GM18858 (cell line): Measurements from ENCODE around the gene APC2.
"Not testable (repeated sequence)": the region's sequence is repeated elsewhere in the genome, so short reads cannot be mapped to it uniquely, and the experiment has no call there.

Experiments used
- ATAC-seq: cut with Tn5 transposase; IDR thresholded peaks from one replicate; pipeline ENCODE4 v1.9.1; 2021; ENCODE audit not compliant: unreplicated experiment

Gene APC2

GRCh38 chr19:1475751-1476437 lies 26.0 kb downstream of the APC2 start:
- no peak for ATAC-seq

- ATAC-seq: not testable (repeated sequence)
Measured at GRCh38 chr19:1477056-1477455, 27.1 kb downstream of the APC2 start.

- ATAC-seq: peak; percentile 68
Measured at GRCh38 chr19:1478934-1479707, 29.2 kb downstream of the APC2 start, which contains the start of gene C19orf25. Gene C19orf25, minus strand, starts transcription at chr19:1479215. Its CDS starts 312 bp downstream, at chr19:1478903.

- no peak for ATAC-seq
Measured at GRCh38 chr19:1481224-1481892, 31.4 kb downstream of the APC2 start.

- ATAC-seq: no peak
Measured at GRCh38 chr19:1481893-1482360, 32.0 kb downstream of the APC2 start.

- ATAC-seq: no peak
Measured at GRCh38 chr19:1482361-1483130, 32.6 kb downstream of the APC2 start.

- no peak for ATAC-seq
Measured at GRCh38 chr19:1483131-1483978, 33.4 kb downstream of the APC2 start.

GRCh38 chr19:1483979-1484428 lies 34.1 kb downstream of the APC2 start:
- ATAC-seq: no peak

GRCh38 chr19:1486720-1487575 lies 37.0 kb downstream of the APC2 start:
- ATAC-seq: no peak

- no peak for ATAC-seq
Measured at GRCh38 chr19:1487576-1488281, 37.8 kb downstream of the APC2 start.

GRCh38 chr19:1488282-1488601 lies 38.3 kb downstream of the APC2 start:
- no peak for ATAC-seq

- no peak for ATAC-seq
Measured at GRCh38 chr19:1489463-1490310, 39.8 kb downstream of the APC2 start.

GRCh38 chr19:1490311-1491113 lies 40.6 kb downstream of the APC2 start, which contains the start of gene PCSK4:
Gene PCSK4, minus strand, starts transcription at chr19:1490350. Its CDS starts 4 bp downstream, at chr19:1490346.
- peak; percentile 71 for ATAC-seq

- no peak for ATAC-seq
Measured at GRCh38 chr19:1491114-1491848, 41.4 kb downstream of the APC2 start, which contains the start of gene REEP6. Gene REEP6, plus strand, starts transcription at chr19:1491181. Its CDS starts 89 bp downstream, at chr19:1491270.

- no peak for ATAC-seq
Measured at GRCh38 chr19:1491849-1492170, 41.9 kb downstream of the APC2 start.

- no peak for ATAC-seq
Measured at GRCh38 chr19:1492474-1493006, 42.6 kb downstream of the APC2 start.
